K562 treated with DMSO at 1 percent for 12 hours (cell line): ENCODE measurements around the gene JADE2. TPM values are rescaled to one million over a fixed set of nuclear protein-coding genes. Genes with fewer than 3 reads are reported as not detected.

ENCODE experiments used
- total RNA-seq: library from RNA; unstranded; fragments of 300-600 nt; gene quantifications from 2 replicates; pipeline ENCODE4 v1.2.3, GENCODE V29; 2022; ENCODE audit not compliant: insufficient read depth

Gene JADE2
- total RNA-seq, result 9.9 and 18.7 TPM in 2 replicates

GRCh38 chr5:134524826-134525682 lies at the start of gene JADE2:
Gene JADE2 (plus strand): TSS chr5:134525670. CDS start chr5:134535858, 10,188 bp downstream.

Other genes with a start within 250 kb of the JADE2 start
- not detected in 2 replicates for gene CDKL3, start 158.5 kb upstream of the JADE2 start, total RNA-seq
- gene UBE2B, start 154.1 kb upstream of the JADE2 start, total RNA-seq, result 52.4 and 66.7 TPM in 2 replicates
- 49.0 and 51.9 TPM in 2 replicates for gene CDKN2AIPNL, start 113.8 kb upstream of the JADE2 start, total RNA-seq
- 48.5 and 64.7 TPM in 2 replicates for gene SAR1B, start 107.2 kb downstream of the JADE2 start, total RNA-seq
- 4.9 and 20.8 TPM in 2 replicates for gene SEC24A, start 123.1 kb downstream of the JADE2 start, total RNA-seq
- 31.0 and 32.7 TPM in 2 replicates for gene CAMLG, start 212.9 kb downstream of the JADE2 start, total RNA-seq
- gene DDX46, start 233.1 kb downstream of the JADE2 start, total RNA-seq, result 18.4 and 45.5 TPM in 2 replicates